ENCODE measurements around the gene OTUD5.

GRCh38 chrX:48899078-48899410 lies 58.4 kb downstream of the OTUD5 start:
- TF ChIP-seq CTCF (conservative IDR thresholded peaks at IDR 0.05; ENCODE audit: low read depth, low read length), result no peak
- no peak for TF ChIP-seq EZH2 (IDR thresholded peaks at IDR 0.05; ENCODE audit: low read length, unreplicated experiment)

Data from PC-3 (cell line).